Measurements from ENCODE around the gene OR1L4.

The OR1L4 gene

GRCh38 chr9:122723690-122724089 lies at the start of gene OR1L4:
TSS of gene OR1L4 (plus strand) at chr9:122723990. CDS start at chr9:122723990, 0 bp downstream.
- no peak for DNase-seq

- DNase-seq = no peak
These were observed 38.9 kb upstream of the OR1L4 start for GRCh38 chr9:122684851-122685250.

DNA sequence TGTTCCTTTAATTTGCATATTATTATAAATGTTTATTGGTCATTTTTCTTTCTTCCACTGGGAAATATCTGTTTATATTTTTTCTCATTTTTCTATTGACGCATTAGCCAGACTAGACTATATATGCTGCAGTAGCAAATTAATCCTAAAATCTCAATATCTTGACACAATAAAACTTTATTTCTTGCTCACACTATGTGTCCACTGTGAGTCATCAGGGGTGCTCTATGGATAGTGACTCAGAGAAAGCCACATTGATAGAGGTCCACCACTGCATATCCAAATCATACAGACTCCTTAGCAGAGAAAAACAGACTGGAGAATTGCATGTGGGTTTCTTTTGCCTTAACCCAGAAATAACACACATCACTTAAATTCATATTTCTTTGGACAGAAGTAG lies 28.1 kb upstream of the OR1L4 start:
- DNase-seq = no peak

DNA sequence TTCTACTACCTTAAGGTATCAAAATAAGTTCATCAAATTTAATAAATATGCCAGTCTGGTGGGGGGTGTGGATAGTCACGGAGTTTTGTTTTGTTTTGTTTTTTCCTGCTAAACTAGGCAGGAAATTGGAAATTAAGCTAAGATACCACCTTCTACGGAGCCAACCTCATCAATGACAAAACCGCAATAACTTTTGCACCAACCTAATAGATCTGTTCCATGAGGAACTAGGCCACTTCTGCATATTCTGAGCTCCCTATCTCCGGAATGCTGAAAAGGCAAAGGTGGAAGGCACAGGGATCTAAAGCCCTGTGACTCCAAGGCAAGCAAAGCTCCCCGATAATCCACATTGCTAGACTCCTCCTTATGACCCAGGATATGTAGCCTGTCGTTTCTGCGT lies 5.8 kb upstream of the OR1L4 start:
- no peak for DNase-seq

GRCh38 chr9:122719218-122719617 lies 4.6 kb upstream of the OR1L4 start:
- no peak for DNase-seq

DNA sequence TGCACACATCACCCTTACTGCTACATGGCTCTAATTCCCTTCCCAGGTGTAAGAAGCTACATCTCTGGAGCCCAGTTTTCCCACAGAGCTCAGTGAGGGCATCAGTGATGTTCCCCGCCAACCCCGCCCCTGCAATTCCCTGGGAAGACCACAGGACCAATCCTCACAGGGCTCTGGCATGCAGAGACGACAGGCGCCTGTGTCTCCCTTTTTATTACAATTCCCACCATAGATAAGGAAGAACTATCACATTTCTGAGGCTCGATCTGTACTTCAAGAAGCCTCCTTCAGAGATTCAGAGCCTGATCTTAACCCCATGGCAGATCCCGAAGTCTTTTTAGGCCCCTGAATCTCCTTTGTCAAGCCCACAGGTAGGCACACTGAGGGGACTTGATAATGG lies 18.2 kb downstream of the OR1L4 start, which contains the start of gene OR1L6:
TSS of gene OR1L6 (plus strand) at position 301 of the 400 bp plus-strand sequence. CDS start 7,545 bp downstream, outside the sequence.
- no peak for DNase-seq

DNA sequence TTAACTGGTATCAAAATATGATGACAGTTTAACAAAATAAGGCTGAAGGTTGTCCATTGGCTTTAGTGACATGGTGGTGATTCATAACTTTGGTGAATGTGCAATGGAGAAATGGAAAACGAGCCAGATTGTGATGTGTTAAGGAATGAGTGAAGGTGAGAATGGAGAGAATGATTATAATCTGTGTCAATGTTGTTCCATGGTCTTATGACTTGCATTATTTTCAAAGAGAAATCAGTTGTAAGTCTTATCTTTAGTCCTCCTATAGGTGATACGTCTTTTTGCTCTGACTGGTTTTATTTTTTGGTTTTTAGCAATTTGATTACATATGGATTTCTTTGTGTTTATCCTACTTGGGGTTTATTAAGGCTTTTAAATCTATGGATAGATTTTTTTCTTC lies 31.0 kb downstream of the OR1L4 start:
- no peak for DNase-seq

DNA sequence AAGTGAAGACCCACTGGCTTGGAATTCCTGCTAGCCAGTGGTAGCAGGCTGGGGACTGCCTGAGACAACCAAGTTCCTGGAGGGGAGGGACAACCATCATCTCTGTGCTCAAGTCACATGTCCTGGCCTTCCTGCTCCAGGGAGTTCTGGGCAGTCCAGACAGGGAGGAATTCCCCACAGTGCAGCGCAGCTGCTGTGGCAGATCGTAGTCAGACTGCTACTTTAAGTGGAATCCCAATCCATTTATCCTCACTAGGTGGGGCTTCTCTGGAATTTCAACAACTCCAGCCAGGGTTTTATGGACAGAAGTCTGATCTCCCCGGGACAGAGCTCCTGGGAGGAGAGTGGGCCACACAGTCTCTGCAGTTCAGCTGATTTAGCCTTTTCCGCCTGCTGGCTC lies 44.0 kb downstream of the OR1L4 start:
- no peak for DNase-seq

All from NCI-H2081 treated with DMSO at 0.1 percent for 48 hours (cell line).